GM21576 (cell line): Measurements from ENCODE around the gene SLC12A1.
"Not testable (repeated sequence)": the region's sequence is repeated elsewhere in the genome, so short reads cannot be mapped to it uniquely, and the experiment has no call there.

Experiments
- ATAC-seq: cut with Tn5 transposase; IDR thresholded peaks from one replicate; pipeline ENCODE4 v1.9.1; 2021; ENCODE audit warnings: mild to moderate bottlenecking, moderate library complexity; ENCODE audit not compliant: unreplicated experiment

Gene SLC12A1

DNA sequence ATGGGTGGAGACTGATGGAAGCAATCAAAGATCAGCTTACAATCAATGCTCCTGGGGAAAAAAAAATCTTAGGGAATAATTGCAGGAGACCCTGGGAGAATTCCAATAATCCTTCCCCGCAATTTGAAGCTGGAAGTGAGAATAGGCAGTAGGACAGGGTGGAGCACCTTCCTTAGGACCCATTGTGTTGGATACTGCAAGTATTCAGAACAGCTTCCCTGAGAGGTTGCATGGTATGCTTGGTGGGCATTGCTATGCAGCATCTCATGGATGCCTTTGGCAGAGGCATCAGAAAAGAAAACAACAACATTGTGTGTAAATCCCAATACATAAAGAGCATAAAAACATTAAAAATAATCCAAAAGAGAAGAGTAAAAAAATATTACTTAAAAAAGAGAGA lies 100.5 kb downstream of the SLC12A1 start:
- ATAC-seq = no peak

DNA sequence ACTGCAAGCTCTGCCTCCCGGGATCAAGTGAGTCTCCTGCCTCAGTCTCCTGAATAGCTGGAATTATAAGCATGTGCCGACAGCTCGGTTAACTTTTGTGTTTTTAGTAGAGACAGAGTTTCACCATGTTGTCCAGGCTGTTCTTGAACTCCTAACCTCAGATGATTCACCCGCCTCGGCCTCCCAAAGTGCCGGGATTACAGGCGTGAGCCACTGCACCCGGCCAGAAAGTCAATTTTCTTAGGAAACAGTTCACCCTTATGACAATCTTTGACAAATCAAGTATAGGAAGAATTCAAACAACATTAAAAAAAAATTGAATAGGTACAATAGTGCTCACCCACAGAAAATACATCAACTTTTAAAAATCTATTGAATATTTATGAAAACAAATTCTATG lies 101.5 kb downstream of the SLC12A1 start:
- ATAC-seq = no peak

DNA sequence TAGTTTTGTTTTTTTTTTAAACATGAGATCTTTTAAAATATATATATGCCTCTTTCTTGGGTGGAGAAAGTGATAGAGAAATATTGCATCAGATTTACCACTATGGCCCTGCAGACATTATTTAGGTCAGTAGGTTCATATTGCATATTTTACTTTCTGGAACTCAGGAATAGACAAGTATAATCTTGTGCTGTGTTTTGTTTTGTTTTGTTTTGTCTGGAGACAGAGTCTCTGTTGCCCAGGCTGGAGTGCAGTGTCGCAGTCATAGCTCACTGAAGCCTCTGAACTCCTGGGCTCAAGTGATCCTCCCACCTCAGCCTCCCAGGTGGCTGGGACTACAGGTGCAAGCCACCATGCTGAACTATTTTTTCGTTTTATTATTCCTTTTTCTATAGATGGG lies 103.6 kb downstream of the SLC12A1 start:
- ATAC-seq = no peak

DNA sequence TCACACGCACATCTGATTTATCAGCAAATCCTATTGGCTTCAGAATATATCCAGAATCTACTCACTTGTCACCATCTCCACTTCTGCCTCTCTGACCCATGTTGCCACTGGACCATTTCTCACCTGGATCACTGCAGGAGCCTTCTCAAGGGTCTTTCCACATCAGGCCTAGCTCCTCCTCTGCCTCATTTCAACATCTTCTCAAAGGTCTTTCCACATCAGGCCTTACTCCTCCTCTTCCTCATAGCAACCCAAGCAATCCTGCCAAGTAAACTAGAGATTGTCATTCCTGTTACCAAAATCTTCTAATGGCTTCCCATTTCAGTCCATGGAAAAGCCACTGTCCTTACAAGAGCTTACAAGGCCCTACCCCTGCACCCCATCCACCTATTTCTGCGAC lies 107.1 kb downstream of the SLC12A1 start:
- ATAC-seq = no peak

DNA sequence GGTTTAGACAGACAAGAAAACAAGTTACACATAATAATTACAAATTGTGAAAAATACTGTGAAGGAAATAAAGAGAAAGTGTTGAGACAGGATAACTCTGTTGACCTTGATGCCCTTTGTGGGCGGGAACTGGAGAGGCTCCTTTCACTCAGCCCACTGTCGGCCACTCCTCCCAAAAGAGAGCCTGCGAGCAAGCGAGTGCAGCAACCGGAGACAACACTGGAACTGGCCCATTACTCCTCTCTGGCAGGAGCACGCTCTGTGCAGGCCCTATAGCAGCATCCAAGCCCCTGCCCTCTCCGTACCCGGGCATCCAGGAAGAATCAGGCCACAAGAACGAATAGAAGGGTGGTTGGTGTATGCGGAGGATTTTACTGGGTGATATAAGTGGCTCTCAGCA lies 108.9 kb downstream of the SLC12A1 start:
- ATAC-seq = no peak

DNA sequence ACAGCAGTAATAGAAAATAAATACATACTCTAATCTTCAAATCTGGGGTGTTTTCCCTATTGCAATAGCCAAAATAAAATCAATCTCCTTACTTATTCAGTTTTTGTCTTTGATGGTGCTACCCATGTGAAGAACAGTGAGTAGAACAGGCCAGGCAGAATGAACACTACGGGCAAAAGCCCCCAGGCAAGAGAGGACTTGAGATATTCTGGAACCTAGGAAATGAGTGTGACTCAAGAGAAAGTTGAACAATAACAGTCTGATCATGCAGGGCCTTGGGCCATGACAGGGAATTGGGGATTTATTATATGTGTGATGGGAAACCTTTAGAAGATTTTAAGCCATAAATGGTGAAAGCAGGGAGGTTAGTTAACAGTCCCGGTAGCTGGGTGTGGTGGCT lies 111.1 kb downstream of the SLC12A1 start:
- ATAC-seq = no peak

DNA sequence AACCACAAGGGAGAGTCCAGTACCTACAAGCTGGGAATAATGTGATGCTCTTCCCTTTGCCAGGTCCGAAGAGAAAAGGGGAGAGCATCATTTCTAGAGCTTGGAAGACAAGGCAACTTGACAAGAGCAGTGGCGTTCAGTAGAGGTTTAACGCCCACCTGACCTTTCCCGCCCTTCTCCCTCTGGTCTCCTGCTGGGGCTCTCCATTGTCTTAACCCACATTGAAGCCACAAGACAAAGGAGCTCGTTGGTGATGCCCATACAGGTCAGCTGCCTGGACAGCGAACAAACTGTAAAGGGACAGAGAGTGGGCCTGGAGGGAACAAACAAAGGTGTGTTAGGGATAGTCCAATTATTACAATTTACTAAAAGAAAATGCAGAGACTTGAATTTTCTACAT lies 112.0 kb downstream of the SLC12A1 start:
- no peak for ATAC-seq

DNA sequence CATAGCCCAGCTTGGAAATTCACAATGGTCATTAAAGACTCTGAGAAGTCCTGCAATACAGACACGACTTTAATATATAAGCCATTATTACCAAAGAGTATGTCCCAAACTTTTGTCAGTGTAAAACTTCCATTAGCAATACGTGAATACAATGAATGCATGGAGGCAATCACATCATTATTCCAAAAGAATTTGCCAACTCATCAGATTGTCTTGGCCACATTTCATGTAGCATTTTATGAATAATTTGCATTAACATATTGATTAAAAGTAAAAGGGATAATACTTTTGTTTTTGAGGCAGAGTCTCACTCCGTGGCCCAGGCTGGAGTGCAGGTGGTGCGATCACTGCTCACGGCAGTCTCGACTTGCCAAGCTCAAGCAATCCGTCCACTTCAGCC lies 117.2 kb downstream of the SLC12A1 start:
- ATAC-seq = no peak

DNA sequence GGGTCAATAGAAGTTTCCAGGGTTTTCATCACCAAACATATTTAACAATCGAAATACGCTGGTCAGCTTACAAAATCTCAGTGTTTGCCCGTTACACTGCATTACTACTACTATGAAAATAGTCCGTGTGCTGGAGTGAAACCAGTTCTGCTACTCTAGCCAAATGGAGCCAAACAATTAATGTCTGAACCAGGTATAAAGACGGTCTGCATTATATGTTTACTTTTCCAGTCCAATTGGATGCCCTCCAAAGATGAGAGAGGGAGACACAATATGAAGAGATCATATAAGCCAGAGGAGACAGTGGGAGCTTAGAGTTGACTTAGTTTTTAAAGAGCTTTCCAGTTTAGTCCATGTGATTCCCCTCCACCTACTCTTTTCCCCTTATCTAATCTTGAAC lies 118.8 kb downstream of the SLC12A1 start:
- no peak for ATAC-seq

DNA sequence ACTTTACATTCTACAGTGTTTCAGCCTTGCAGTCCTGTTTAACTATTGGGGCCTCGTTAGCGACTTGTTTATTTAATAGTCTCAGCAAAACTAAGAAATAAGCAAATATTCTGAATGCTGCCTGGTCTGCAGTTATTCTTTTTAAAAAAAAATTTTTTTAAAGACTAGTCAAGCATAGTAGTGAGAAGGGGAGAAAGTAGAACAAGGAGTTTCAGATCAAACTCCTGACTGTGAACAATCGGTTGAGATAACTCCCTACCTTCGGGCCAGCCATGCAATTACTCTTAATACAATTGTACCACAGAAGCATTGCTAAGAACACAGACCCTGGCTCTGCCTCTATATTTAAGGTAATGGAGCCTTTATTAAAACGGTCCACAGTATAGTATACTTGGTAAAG lies 119.3 kb downstream of the SLC12A1 start:
- peak; percentile 63 for ATAC-seq

DNA sequence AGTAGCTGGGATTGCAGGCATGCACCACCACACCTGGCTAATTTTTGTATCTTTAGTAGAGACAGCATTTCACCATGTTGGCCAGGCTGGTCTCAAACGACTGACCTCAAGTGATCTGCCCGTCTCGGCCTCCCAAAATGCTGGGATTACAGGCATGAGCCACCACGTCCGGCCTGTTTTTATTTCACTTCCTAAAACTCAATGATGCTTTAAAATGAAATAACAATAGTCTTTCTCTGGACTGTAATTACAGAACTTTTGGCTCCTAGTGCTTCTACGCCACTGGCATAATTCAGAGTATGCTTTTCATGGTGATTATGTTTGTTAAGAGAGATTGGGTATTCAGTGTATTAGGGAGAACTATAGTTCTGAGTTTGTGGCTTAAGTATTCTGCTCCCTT lies 120.1 kb downstream of the SLC12A1 start:
- ATAC-seq = not testable (repeated sequence)

DNA sequence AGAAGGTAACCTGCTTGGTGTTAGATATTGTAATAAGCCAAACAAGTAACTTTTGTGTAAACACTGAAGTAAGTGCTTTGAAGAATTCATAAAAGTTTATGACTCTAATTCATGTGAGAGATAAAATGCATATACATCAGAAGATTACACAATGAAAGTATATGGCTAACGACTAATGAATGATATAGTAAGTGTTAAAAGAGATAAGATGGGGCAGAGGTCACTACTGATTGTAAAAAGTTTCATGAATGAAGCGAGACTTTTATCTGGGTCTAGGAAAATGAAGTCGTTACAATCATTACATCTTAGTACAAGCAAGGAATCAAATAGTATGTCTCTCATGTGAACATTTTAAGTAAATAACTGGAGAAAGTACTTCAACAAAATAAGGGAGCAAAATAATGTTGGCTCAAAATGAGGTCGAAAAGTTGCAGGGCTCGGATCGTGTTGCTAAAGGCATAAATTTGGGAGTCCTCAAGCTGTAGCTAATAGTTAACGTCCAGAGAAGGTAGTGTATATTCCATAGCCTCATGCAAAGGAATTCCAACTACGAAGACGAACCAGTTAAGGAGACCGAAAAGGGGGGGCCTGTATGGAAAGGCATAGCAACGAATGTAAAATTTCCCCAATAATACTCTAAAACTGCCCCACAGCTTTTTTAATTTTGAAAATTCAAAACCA lies 124.1 kb downstream of the SLC12A1 start:
- no peak for ATAC-seq

DNA sequence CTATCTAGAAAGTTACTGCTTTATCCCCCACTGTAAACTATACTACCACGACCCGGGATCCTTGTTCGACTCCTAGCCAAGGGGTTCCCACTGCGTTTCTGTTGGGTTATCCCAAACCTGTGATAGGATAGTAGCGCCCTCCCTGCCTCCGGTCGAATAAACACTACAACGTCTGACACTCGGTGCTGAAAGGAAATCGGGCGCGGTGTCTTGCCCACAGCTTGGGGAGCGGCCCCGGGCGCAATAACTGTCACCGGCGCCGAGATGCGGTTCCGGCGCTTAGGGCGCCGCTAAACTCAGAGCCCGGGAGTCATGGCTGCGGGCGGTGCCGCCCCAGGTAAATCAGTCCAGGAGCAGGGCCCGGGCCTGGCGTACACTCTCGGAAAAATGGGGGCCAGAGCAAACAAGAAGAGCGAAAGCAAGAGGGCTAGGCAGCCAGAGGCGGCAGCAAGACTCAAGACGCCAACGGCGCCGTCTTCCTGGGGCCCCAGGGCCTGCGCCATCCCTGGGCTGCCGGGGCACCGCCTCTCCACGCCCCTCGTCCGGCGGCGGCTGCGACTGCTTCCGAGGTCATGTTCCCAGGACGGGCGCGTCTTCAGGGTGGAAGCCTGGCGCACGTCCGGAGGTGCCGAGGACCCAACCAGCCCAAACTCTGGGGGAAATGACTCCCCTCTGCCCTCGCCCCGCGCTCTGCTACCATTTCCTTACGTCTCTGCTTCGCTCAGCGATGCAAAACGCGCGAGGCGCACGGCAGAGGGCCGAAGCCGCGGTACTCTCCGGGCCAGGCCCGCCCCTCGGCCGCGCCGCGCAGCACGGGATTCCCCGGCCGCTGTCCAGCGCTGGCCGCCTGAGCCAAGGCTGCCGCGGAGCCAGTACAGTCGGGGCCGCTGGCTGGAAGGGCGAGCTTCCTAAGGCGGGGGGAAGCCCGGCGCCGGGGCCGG lies 125.0 kb downstream of the SLC12A1 start, which contains the start of gene DUT:
Gene DUT (plus strand): TSS at position 575 of the 941 bp plus-strand sequence. CDS start 87 bp downstream, at position 662.
- ATAC-seq = peak; percentile 81

DNA sequence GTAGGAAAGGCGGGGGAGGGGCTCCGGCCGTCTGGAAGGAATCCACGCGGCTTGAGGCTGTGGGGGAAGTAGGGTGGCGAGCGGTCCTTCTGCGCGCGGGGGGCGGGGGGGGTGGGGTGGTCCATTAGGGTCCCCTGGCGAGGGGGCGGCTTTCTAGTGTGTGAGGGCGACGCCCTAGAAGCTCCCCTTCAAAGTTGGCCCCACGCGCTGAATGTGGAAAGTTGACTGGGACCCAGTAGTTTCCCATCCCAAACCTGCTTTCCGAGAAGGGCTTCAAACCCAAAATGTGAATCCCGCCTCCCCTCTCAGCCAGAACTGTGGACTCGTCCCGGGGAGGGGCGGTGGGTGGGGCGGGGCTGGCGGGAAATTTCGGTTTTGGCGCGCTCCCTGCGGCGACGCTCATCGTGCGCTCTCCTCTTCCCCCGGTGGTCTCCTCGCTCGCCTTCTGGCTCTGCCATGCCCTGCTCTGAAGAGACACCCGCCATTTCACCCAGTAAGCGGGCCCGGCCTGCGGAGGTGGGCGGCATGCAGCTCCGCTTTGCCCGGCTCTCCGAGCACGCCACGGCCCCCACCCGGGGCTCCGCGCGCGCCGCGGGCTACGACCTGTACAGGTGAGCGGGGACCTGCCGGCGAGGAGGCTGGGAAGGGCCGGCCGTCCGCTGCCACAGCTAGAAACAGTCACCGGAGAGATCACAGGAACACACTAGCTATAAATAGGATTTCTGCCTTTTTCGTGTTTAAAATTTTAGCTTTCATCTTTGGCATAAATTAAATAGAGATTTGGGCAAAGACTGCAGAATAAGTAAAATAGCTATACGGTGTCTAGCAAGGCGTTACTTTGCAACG lies 125.9 kb downstream of the SLC12A1 start:
- ATAC-seq = peak; percentile 43

DNA sequence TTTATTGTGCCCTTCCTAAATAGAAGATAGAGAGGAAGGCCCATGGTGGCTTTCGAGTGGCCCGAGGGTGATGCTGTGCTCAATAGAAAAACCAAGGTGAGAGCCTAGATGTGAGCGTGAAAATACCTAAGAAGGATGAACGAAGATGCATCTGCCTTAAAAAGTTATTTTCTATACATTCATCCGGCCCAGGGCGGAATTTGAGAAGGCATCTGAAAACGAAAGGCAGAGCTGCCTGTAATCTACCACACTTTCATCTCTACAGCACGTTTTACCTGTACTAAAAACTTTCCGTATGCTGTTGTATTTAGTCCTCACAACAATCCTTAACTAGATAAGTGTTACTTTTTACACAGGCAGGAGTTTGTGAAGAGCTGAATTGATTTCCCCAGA lies 126.5 kb downstream of the SLC12A1 start:
- ATAC-seq = no peak

DNA sequence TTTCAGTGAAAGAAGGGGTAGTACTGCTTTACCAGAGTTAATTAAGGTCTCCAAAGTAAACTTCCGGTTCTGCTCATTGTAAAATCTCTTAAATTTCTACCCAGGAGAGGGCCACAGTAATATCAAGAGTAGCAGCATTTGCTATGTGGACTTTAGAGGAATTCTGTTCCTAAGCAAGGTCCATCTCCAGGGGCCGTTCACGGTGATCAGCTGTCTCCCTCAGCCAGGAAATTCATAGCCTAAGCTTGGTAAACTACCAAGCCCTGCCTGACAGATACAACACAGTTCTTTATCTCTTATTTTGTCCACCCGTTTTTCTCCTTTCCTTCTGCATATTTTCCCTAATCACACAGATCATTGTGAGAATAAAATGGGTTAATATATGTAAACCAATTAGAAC lies 127.4 kb downstream of the SLC12A1 start:
- no peak for ATAC-seq

DNA sequence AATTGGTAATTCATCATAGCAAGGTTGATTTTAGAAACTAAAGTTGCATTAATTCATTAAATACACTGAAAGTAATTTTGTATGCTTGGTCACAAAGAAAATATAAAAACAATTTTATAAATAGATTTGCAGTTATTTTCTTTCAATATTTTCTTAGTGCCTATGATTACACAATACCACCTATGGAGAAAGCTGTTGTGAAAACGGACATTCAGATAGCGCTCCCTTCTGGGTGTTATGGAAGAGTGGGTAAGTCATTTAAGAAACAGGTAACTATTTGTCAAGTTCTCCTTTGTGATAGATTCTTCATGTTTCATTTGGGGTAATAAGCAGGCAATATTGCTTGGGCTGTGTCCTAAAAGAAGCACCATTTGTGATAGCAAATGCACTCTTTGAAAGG lies 128.2 kb downstream of the SLC12A1 start:
- no peak for ATAC-seq

DNA sequence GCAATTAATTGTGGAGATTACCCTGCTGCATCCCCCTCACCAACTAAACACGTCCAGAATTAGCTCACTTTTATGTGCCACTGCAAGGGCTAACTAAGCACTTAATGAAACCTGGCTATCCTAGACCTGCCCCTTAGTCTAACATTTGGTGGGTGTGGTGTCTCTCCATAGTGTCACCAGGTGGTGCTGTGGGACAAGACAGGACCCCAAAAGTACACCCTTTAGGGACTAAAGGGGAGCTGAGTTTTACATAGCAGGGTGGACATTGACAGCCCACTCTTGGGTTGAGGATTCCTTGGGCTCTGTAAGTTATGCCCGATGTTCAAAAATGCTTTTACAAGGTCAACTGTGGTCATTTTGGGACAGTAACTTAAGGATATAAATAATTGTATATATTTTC lies 130.8 kb downstream of the SLC12A1 start:
- no peak for ATAC-seq

DNA sequence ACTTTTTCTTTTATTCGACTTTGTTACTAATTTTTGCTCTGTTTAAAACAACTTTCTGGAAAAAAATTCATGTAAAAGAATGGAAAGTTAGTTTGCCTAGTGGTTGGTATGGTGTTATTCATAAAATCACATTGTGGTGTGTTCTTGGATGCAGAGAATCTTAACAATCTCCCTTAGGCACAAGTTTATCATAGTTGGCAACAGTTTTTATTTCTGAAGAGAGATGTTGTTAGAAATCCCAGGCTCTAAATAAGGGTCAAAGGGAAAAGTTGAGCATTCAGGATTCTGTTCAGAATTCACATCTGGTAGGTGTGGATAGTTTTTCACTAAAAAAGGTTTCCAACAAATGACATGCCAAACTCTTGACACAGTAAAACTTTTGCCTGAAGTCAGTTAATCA lies 131.5 kb downstream of the SLC12A1 start:
- no peak for ATAC-seq

DNA sequence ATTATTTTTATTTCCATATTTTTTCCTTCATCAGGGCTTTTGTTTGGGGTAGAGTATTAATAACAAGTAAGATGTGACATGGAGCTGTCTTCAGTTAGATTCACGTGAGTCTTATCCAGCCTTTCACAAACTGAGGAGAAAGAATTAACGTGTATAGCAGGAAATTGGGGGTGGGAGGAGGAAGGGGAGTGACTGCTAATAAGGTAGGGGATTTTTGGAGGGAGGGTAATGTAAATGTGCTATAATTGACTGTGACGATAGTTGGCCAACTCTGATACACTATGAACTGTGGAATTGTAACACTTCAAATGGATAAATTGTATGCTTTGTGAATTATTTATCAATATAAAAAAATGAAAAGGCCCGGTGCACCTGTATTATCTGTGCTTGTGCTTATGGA lies 134.0 kb downstream of the SLC12A1 start:
- ATAC-seq = no peak

DNA sequence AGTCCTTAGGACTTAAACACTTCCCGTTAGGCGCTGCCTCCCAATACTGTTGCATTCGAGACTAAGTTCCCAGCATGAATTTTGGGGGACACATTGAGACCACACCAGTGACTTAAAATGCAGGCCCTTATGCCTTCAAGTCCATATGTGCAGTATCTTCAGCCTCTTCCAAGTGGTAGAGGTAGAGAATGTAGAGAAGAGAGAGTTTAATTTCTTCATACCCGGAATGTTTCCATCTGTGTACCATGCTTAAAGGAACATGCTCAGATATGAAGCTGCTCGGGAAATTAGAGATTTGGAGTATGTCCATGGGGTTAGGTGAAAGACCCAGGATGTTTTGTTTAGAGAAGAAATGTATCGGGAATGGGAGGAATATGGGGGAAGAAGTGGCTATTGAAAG lies 137.8 kb downstream of the SLC12A1 start:
- no peak for ATAC-seq
